ENCODE results near the gene PRKG1. TPM values are rescaled to one million over a fixed set of nuclear protein-coding genes. Genes with fewer than 3 reads are reported as not detected.

Gene PRKG1
- total and polyA plus RNA-seq, 4 donors, result 0.46 to 5.1 (median 1.5) TPM

DNA sequence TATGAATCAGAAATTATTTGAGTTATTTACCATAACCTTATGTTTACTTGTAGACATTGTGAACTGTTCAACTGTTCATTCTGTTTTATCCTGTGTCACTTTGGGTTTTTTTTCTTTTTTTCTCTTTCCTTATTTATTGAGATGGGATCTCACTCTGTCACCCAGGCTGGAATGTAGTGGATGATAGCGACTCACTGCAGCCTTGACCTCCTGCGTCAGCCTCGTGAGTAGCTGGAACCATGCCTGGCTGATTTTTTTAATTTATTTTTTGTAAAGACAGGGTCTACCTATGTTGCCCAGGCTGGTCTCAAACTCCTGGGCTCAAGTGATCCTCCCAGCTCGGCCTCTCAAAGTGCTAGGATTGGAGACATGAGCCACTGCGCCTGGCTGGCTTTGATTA is 528.0 kb downstream of the PRKG1 start:
- Histone ChIP-seq H3K36me3 (ENCODE audit: control insufficient read depth in 4 of 4, insufficient read depth in 3 of 4, low read depth in 1 of 4, low read length in 3 of 4) (no peaks in the 10 kb centered on the region), H3K4me1 (ENCODE audit: control insufficient read depth in 4 of 4, insufficient read depth in 4 of 4, low read length in 3 of 4) (peaks cover 0 to 2% (median 0%) of the 10 kb centered on the region in 4 donors), H3K27me3 (ENCODE audit: control insufficient read depth in 4 of 4, insufficient read depth in 4 of 4, low read length in 3 of 4) (no peaks in the 10 kb centered on the region), H3K4me3 (ENCODE audit: low read depth in 1 of 3, low read length in 3 of 3) (no peak overlapping the region), H3K27ac (ENCODE audit: low read depth in 1 of 2, low read length in 2 of 2) (no peak overlapping the region), H3K9ac (ENCODE audit: low read depth in 1 of 2, low read length in 2 of 2) (no peak overlapping the region), H3K9me3 (ENCODE audit: control insufficient read depth in 4 of 4, low read length in 3 of 4) (no peaks in the 10 kb centered on the region)
- DNase-seq (ENCODE audit: low spot score), result no peak
- TF ChIP-seq FOXA1 (IDR thresholded peaks at IDR 0.05) (no peak), EGR1 (IDR thresholded peaks at IDR 0.05; ENCODE audit: low read depth in 2 of 2) (no peak), HNF4A (conservative IDR thresholded peaks at IDR 0.05) (no peak), RXRA (IDR thresholded peaks at IDR 0.05) (no peak), SP1 (IDR thresholded peaks at IDR 0.05) (no peak), RAD21 (IDR thresholded peaks at IDR 0.05) (no peak), JUND (IDR thresholded peaks at IDR 0.05) (no peak), NR2F2 (IDR thresholded peaks at IDR 0.05) (no peak), GABPA (IDR thresholded peaks at IDR 0.05 in 1 of 2, conservative IDR thresholded peaks at IDR 0.05 in 1 of 2) (no peak)
- TF ChIP-seq, protein P1, sequence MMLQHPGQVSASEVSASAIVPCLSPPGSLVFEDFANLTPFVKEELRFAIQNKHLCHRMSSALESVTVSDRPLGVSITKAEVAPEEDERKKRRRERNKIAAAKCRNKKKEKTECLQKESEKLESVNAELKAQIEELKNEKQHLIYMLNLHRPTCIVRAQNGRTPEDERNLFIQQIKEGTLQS (IDR thresholded peaks at IDR 0.05), result no peak
- TF ChIP-seq, protein P2, sequence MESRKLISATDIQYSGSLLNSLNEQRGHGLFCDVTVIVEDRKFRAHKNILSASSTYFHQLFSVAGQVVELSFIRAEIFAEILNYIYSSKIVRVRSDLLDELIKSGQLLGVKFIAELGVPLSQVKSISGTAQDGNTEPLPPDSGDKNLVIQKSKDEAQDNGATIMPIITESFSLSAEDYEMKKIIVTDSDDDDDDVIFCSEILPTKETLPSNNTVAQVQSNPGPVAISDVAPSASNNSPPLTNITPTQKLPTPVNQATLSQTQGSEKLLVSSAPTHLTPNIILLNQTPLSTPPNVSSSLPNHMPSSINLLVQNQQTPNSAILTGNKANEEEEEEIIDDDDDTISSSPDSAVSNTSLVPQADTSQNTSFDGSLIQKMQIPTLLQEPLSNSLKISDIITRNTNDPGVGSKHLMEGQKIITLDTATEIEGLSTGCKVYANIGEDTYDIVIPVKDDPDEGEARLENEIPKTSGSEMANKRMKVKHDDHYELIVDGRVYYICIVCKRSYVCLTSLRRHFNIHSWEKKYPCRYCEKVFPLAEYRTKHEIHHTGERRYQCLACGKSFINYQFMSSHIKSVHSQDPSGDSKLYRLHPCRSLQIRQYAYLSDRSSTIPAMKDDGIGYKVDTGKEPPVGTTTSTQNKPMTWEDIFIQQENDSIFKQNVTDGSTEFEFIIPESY (IDR thresholded peaks at IDR 0.05), result no peak
- TF ChIP-seq, protein P3, sequence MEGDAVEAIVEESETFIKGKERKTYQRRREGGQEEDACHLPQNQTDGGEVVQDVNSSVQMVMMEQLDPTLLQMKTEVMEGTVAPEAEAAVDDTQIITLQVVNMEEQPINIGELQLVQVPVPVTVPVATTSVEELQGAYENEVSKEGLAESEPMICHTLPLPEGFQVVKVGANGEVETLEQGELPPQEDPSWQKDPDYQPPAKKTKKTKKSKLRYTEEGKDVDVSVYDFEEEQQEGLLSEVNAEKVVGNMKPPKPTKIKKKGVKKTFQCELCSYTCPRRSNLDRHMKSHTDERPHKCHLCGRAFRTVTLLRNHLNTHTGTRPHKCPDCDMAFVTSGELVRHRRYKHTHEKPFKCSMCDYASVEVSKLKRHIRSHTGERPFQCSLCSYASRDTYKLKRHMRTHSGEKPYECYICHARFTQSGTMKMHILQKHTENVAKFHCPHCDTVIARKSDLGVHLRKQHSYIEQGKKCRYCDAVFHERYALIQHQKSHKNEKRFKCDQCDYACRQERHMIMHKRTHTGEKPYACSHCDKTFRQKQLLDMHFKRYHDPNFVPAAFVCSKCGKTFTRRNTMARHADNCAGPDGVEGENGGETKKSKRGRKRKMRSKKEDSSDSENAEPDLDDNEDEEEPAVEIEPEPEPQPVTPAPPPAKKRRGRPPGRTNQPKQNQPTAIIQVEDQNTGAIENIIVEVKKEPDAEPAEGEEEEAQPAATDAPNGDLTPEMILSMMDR (IDR thresholded peaks at IDR 0.05; ENCODE audit: low read depth, low read length, missing input control), result no peak
- 78% methylated on average over 5 of the region's 5 CpGs for WGBS

DNA sequence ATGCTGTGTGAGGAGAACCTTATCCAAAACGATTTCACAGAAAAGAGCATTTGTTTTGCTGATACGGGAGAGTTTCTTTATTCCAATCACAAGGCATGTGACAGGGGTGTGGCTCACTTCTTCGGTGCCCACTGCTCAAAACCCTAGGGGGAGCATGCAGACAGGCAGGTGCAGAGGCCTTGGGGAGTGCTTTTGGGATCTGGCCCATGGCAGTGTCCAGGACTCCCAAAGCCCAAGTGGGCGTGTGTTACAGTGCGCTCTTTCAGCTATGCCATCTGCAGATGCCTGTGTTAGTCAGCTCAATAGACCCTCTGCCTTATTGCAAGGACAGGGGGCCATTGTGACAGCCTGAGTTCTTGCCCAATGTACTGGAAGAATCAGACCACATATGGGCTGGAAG is 530.3 kb downstream of the PRKG1 start:
- Histone ChIP-seq H3K9me3 (ENCODE audit: control insufficient read depth in 4 of 4, low read length in 3 of 4) (no peaks in the 10 kb centered on the region), H3K4me3 (ENCODE audit: low read depth in 1 of 3, low read length in 3 of 3) (no peak overlapping the region), H3K36me3 (ENCODE audit: control insufficient read depth in 4 of 4, insufficient read depth in 3 of 4, low read depth in 1 of 4, low read length in 3 of 4) (no peaks in the 10 kb centered on the region), H3K27ac (ENCODE audit: low read depth in 1 of 2, low read length in 2 of 2) (no peak overlapping the region), H3K9ac (ENCODE audit: low read depth in 1 of 2, low read length in 2 of 2) (no peak overlapping the region), H3K4me1 (ENCODE audit: control insufficient read depth in 4 of 4, insufficient read depth in 4 of 4, low read length in 3 of 4) (peaks cover 0 to 2% (median 0%) of the 10 kb centered on the region in 4 donors), H3K27me3 (ENCODE audit: control insufficient read depth in 4 of 4, insufficient read depth in 4 of 4, low read length in 3 of 4) (no peaks in the 10 kb centered on the region)
- TF ChIP-seq, protein P3 (IDR thresholded peaks at IDR 0.05; ENCODE audit: low read depth, low read length, missing input control), result no peak
- TF ChIP-seq, protein P4, sequence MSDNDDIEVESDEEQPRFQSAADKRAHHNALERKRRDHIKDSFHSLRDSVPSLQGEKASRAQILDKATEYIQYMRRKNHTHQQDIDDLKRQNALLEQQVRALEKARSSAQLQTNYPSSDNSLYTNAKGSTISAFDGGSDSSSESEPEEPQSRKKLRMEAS (IDR thresholded peaks at IDR 0.05), result no peak
- TF ChIP-seq, protein P2 (IDR thresholded peaks at IDR 0.05), result no peak
- no peak for TF ChIP-seq NR2F2 (IDR thresholded peaks at IDR 0.05)
- no peak for TF ChIP-seq EGR1 (IDR thresholded peaks at IDR 0.05; ENCODE audit: low read depth in 2 of 2)
- no peak for TF ChIP-seq RXRA (IDR thresholded peaks at IDR 0.05)
- TF ChIP-seq, protein P1 (IDR thresholded peaks at IDR 0.05), result no peak
- no peak for TF ChIP-seq HNF4G (IDR thresholded peaks at IDR 0.05)
- TF ChIP-seq RAD21 (IDR thresholded peaks at IDR 0.05), result no peak
- TF ChIP-seq GABPA (IDR thresholded peaks at IDR 0.05 in 1 of 2, conservative IDR thresholded peaks at IDR 0.05 in 1 of 2), result no peak
- TF ChIP-seq REST (IDR thresholded peaks at IDR 0.05), result no peak
- no peak for TF ChIP-seq YY1 (IDR thresholded peaks at IDR 0.05)
- TF ChIP-seq JUND (IDR thresholded peaks at IDR 0.05), result no peak
- no peak for TF ChIP-seq SP1 (IDR thresholded peaks at IDR 0.05)
- TF ChIP-seq TAF1 (conservative IDR thresholded peaks at IDR 0.05), result no peak
- no peak for DNase-seq (ENCODE audit: low spot score)
- WGBS, result 65% methylated on average over 5 of the region's 5 CpGs
